GM23338 (cell line): ENCODE data around the gene MIB2.

Source experiments
- CREB1 ChIP-seq: fragments of 250-450 bp; sonication (Bioruptor Pico); IDR thresholded peaks from 2 replicates; pipeline ENCODE4 v1.5.0; 2020; ENCODE audit warnings: low read depth, mild to moderate bottlenecking, moderate library complexity
- CTCF ChIP-seq, 2 experiments: fragments of 200-600 bp in 1 of 2; sonication (generic) in 1 of 2; conservative IDR thresholded peaks; 2 replicates each; pipeline versions ENCODE4 v1.5.1 to v1.6.1; 2016 to 2017; ENCODE audit warnings: antibody characterized with exemption in 2 of 2, low read depth in 2 of 2, mild to moderate bottlenecking in 2 of 2, moderate library complexity in 1 of 2
- EZH2 ChIP-seq: fragments of 200-600 bp; sonication (generic); IDR thresholded peaks from one replicate; pipeline ENCODE4 v1.8.0; 2017; ENCODE audit warnings: antibody characterized with exemption, mild to moderate bottlenecking, low read depth; ENCODE audit not compliant: unreplicated experiment
- POLR2AphosphoS5 ChIP-seq: IDR thresholded peaks from 2 replicates; pipeline ENCODE4 v1.6.1; 2016; ENCODE audit warnings: antibody characterized with exemption, low read depth
- ZNF114 ChIP-seq: fragments of 250-450 bp; sonication (Bioruptor Pico); IDR thresholded peaks from 2 replicates; pipeline ENCODE4 v1.5.0; 2020; ENCODE audit warnings: mild to moderate bottlenecking, moderate library complexity
- ZNF331 ChIP-seq: fragments of 250-450 bp; sonication (Bioruptor Pico); IDR thresholded peaks from 2 replicates; pipeline ENCODE4 v1.5.0; 2020; ENCODE audit warnings: low read depth, mild to moderate bottlenecking, moderate library complexity

- no peak for TF ChIP-seq CTCF (conservative IDR thresholded peaks at IDR 0.05; ENCODE audit: low read depth in 2 of 2)
- no peak for TF ChIP-seq EZH2
- no peak for TF ChIP-seq ZNF114 (CRISPR knock-in tag)
- TF ChIP-seq ZNF331 = no peak
- no peak for TF ChIP-seq CREB1 (CRISPR knock-in tag)
- no peak for TF ChIP-seq POLR2AphosphoS5
Measured at GRCh38 chr1:1616045-1616790, 918 bp downstream of the MIB2 start.
